Skeletal muscle tissue (tissue), 4 donors: ENCODE results near the gene CACNA2D3. TPM values are rescaled to one million over a fixed set of nuclear protein-coding genes. Genes with fewer than 3 reads are reported as not detected.

Experiments
- H3K27ac ChIP-seq: one replicate; pipeline ENCODE4 v1.7.0; 2013; ENCODE audit warnings: mild to moderate bottlenecking, low read depth, low read length, inconsistent platforms
- H3K27me3 ChIP-seq, 3 donors: one replicate each; pipeline ENCODE4 v1.7.0; 2013; ENCODE audit warnings: low read length in 3 of 3; ENCODE audit not compliant: control insufficient read depth in 3 of 3, insufficient read depth in 3 of 3
- H3K36me3 ChIP-seq, 3 donors: one replicate each; pipeline ENCODE4 v1.7.0; 2013; ENCODE audit warnings: low read length in 3 of 3; ENCODE audit not compliant: control insufficient read depth in 3 of 3, insufficient read depth in 3 of 3
- H3K4me1 ChIP-seq, 3 donors: one replicate each; pipeline ENCODE4 v1.7.0; 2013; ENCODE audit warnings: low read length in 3 of 3, mild to moderate bottlenecking in 3 of 3; ENCODE audit not compliant: control insufficient read depth in 3 of 3, insufficient read depth in 3 of 3
- H3K4me3 ChIP-seq, 3 donors: one replicate each; pipeline ENCODE4 v1.7.0; 2013; ENCODE audit warnings: low read length in 3 of 3
- H3K9ac ChIP-seq, 3 donors: one replicate each; pipeline ENCODE4 v1.7.0; 2013; ENCODE audit warnings: low read length in 3 of 3, mild to moderate bottlenecking in 3 of 3, moderate library complexity in 2 of 3, low read depth in 1 of 3
- H3K9me3 ChIP-seq, 3 donors: one replicate each; pipeline ENCODE4 v1.7.0; 2013; ENCODE audit warnings: low read length in 3 of 3; ENCODE audit not compliant: control insufficient read depth in 3 of 3
- total RNA-seq: library from RNA; depleted of rRNA; stranded (reverse); fragments of >200 nt; gene quantifications from one replicate; pipeline ENCODE4 v1.2.3, GENCODE V29; 2014
- donor health status: Osteomylitis.

The CACNA2D3 gene
- total RNA-seq, 1 donor from 2014 or later: 3.1 TPM

- no peak overlapping the region for H3K4me3 ChIP-seq
Observed at GRCh38 chr3:54873059-54874010, 751.0 kb downstream of the CACNA2D3 start.

GRCh38 chr3:54874816-54875556, 752.6 kb downstream of the CACNA2D3 start:
- H3K4me3 ChIP-seq: no peak overlapping the region

More at GRCh38 chr3:54873059-54874010, 751.0 kb downstream of the CACNA2D3 start:
- H3K9ac ChIP-seq: no peak overlapping the region
- no peaks in the 10 kb centered on the region for H3K9me3 ChIP-seq
- no peaks in the 10 kb centered on the region for H3K36me3 ChIP-seq
- no peaks in the 10 kb centered on the region for H3K27me3 ChIP-seq
- H3K4me1 ChIP-seq: peaks cover 2 to 9% (median 7%) of the 10 kb centered on the region in 3 donors
- no peak overlapping the region for H3K27ac ChIP-seq

GRCh38 chr3:54875596-54876268, 753.4 kb downstream of the CACNA2D3 start:
- Histone ChIP-seq H3K4me1 (peaks cover 2 to 9% (median 3%) of the 10 kb centered on the region in 3 donors), H3K9ac (no peak overlapping the region), H3K4me3 (no peak overlapping the region), H3K9me3 (no peaks in the 10 kb centered on the region), H3K27me3 (no peaks in the 10 kb centered on the region), H3K27ac (no peak overlapping the region), H3K36me3 (no peaks in the 10 kb centered on the region)

More at GRCh38 chr3:54874816-54875556, 752.6 kb downstream of the CACNA2D3 start:
- Histone ChIP-seq H3K27me3 (no peaks in the 10 kb centered on the region), H3K36me3 (no peaks in the 10 kb centered on the region), H3K27ac (no peak overlapping the region), H3K9ac (no peak overlapping the region), H3K4me1 (peaks cover 2 to 9% (median 7%) of the 10 kb centered on the region in 3 donors), H3K9me3 (no peaks in the 10 kb centered on the region)

GRCh38 chr3:54876694-54877093, 754.3 kb downstream of the CACNA2D3 start:
- H3K4me3 ChIP-seq: no peak overlapping the region
- no peak overlapping the region for H3K27ac ChIP-seq
- no peaks in the 10 kb centered on the region for H3K36me3 ChIP-seq
- no peak overlapping the region for H3K9ac ChIP-seq
- H3K27me3 ChIP-seq: no peaks in the 10 kb centered on the region
- peaks cover 2 to 8% (median 3%) of the 10 kb centered on the region in 3 donors for H3K4me1 ChIP-seq
- H3K9me3 ChIP-seq: no peaks in the 10 kb centered on the region

- no peaks in the 10 kb centered on the region for H3K9me3 ChIP-seq
- H3K36me3 ChIP-seq: no peaks in the 10 kb centered on the region
- H3K4me1 ChIP-seq: peaks cover 2 to 4% (median 3%) of the 10 kb centered on the region in 3 donors
- H3K27me3 ChIP-seq: no peaks in the 10 kb centered on the region
- H3K4me3 ChIP-seq: no peak overlapping the region
- no peak overlapping the region for H3K9ac ChIP-seq
- no peak overlapping the region for H3K27ac ChIP-seq
Observed at GRCh38 chr3:54877730-54878129, 755.4 kb downstream of the CACNA2D3 start.

- Histone ChIP-seq H3K4me1 (peaks cover 2 to 4% (median 3%) of the 10 kb centered on the region in 3 donors), H3K36me3 (no peaks in the 10 kb centered on the region), H3K9ac (no peak overlapping the region), H3K9me3 (no peaks in the 10 kb centered on the region), H3K4me3 (no peak overlapping the region), H3K27ac (no peak overlapping the region), H3K27me3 (no peaks in the 10 kb centered on the region)
Observed at GRCh38 chr3:54878145-54878544, 755.8 kb downstream of the CACNA2D3 start.

GRCh38 chr3:54882129-54882833, 759.9 kb downstream of the CACNA2D3 start:
- H3K4me3 ChIP-seq: no peak overlapping the region
- no peaks in the 10 kb centered on the region for H3K27me3 ChIP-seq
- H3K36me3 ChIP-seq: no peaks in the 10 kb centered on the region
- H3K9me3 ChIP-seq: no peaks in the 10 kb centered on the region
- H3K4me1 ChIP-seq: peaks cover 2 to 4% (median 3%) of the 10 kb centered on the region in 3 donors
- no peak overlapping the region for H3K9ac ChIP-seq
- H3K27ac ChIP-seq: no peak overlapping the region

GRCh38 chr3:54888162-54888561, 765.8 kb downstream of the CACNA2D3 start:
- H3K36me3 ChIP-seq: no peaks in the 10 kb centered on the region

GRCh38 chr3:54888873-54889272, 766.5 kb downstream of the CACNA2D3 start:
- Histone ChIP-seq H3K4me3 (no peak overlapping the region), H3K27me3 (no peaks in the 10 kb centered on the region), H3K4me1 (peaks cover 10 to 27% (median 22%) of the 10 kb centered on the region in 3 donors), H3K27ac (no peak overlapping the region), H3K36me3 (no peaks in the 10 kb centered on the region), H3K9me3 (no peaks in the 10 kb centered on the region), H3K9ac (no peak overlapping the region)

More at GRCh38 chr3:54888162-54888561, 765.8 kb downstream of the CACNA2D3 start:
- no peak overlapping the region for H3K4me3 ChIP-seq
- no peaks in the 10 kb centered on the region for H3K27me3 ChIP-seq
- peaks cover 10 to 27% (median 22%) of the 10 kb centered on the region in 3 donors for H3K4me1 ChIP-seq
- H3K27ac ChIP-seq: no peak overlapping the region
- H3K9me3 ChIP-seq: no peaks in the 10 kb centered on the region
- H3K9ac ChIP-seq: no peak overlapping the region
